GM23338 (cell line): Measurements from ENCODE around the gene OTOG. TPM values are rescaled to one million over a fixed set of nuclear protein-coding genes. Genes with fewer than 3 reads are reported as not detected.

Experiments
- ATAC-seq: fragments of 200-7000 bp; cut with Tn5 transposase; 3 replicates; pipeline ENCODE4 v1.9.1; 2020
- DNase-seq: peaks from one replicate; pipeline ENCODE4 v3.0.0-alpha.2; 2015; ENCODE audit warnings: low spot score
- H2AFZ ChIP-seq: fragments of 200-600 bp; sonication (generic); 2 replicates; pipeline ENCODE4 v1.8.0; 2016; ENCODE audit warnings: antibody characterized with exemption, mild to moderate bottlenecking, moderate library complexity
- H3F3A ChIP-seq: fragments of 200-600 bp; sonication (generic); replicated peaks from 2 replicates; pipeline ENCODE4 v1.8.0; 2017; ENCODE audit warnings: antibody characterized with exemption, mixed run types, low read depth
- H3K27ac ChIP-seq: fragments of 200-600 bp; sonication (generic); 2 replicates; pipeline ENCODE4 v1.6.1; 2016; ENCODE audit warnings: low read depth
- H3K27me3 ChIP-seq: fragments of 200-600 bp; sonication (generic); 2 replicates; pipeline ENCODE4 v1.8.0; 2016; ENCODE audit warnings: mild to moderate bottlenecking, mixed run types, moderate library complexity; ENCODE audit not compliant: insufficient read depth
- H3K36me3 ChIP-seq: fragments of 200-600 bp; sonication (generic); 2 replicates; pipeline ENCODE4 v1.8.0; 2016; ENCODE audit warnings: mild to moderate bottlenecking; ENCODE audit not compliant: insufficient read depth
- H3K4me1 ChIP-seq: fragments of 200-600 bp; sonication (generic); 2 replicates; pipeline ENCODE4 v1.8.0; 2016; ENCODE audit warnings: mild to moderate bottlenecking, moderate library complexity; ENCODE audit not compliant: insufficient read depth
- H3K4me2 ChIP-seq: fragments of 200-600 bp; sonication (generic); 2 replicates; pipeline ENCODE4 v1.7.1; 2017; ENCODE audit warnings: mixed run types
- H3K4me3 ChIP-seq: fragments of 200-600 bp; sonication (generic); 2 replicates; pipeline ENCODE4 v1.6.1; 2016; ENCODE audit warnings: mixed run types
- H3K79me2 ChIP-seq: fragments of 200-600 bp; sonication (generic); replicated peaks from 2 replicates; pipeline ENCODE4 v1.8.0; 2017; ENCODE audit warnings: mild to moderate bottlenecking; ENCODE audit not compliant: insufficient read depth
- H3K9me2 ChIP-seq: fragments of 200-600 bp; sonication (generic); 2 replicates; pipeline ENCODE4 v1.8.0; 2017; ENCODE audit not compliant: insufficient read depth
- H4K20me1 ChIP-seq: fragments of 200-600 bp; sonication (generic); replicated peaks from 2 replicates; pipeline ENCODE4 v1.8.0; 2017; ENCODE audit warnings: mild to moderate bottlenecking; ENCODE audit not compliant: insufficient read depth
- H3K27ac Mint-ChIP-seq: 2 replicates; pipeline ENCODE4 v1.8.0; 2020; ENCODE audit warnings: inconsistent platforms, mild to moderate bottlenecking, moderate library complexity, mixed read lengths
- H3K27me3 Mint-ChIP-seq: 3 replicates; pipeline ENCODE4 v1.8.0; 2022; ENCODE audit warnings: low read depth, mild to moderate bottlenecking, moderate library complexity, mixed read lengths, inconsistent platforms; ENCODE audit not compliant: insufficient read depth, poor library complexity
- H3K36me3 Mint-ChIP-seq: 3 replicates; pipeline ENCODE4 v1.8.0; 2021; ENCODE audit warnings: low read depth, mild to moderate bottlenecking, inconsistent platforms, moderate library complexity, mixed read lengths
- H3K4me1 Mint-ChIP-seq: 3 replicates; pipeline ENCODE4 v1.8.0; 2020; ENCODE audit warnings: mild to moderate bottlenecking, inconsistent platforms, mixed read lengths
- H3K4me3 Mint-ChIP-seq: 3 replicates; pipeline ENCODE4 v1.8.0; 2021; ENCODE audit warnings: moderate library complexity, mild to moderate bottlenecking, inconsistent platforms, mixed read lengths
- H3K9me3 Mint-ChIP-seq: 3 replicates; pipeline ENCODE4 v1.8.0; 2020; ENCODE audit warnings: moderate library complexity, mild to moderate bottlenecking, inconsistent platforms, mixed read lengths
- CREB1 ChIP-seq: fragments of 250-450 bp; sonication (Bioruptor Pico); IDR thresholded peaks from 2 replicates; pipeline ENCODE4 v1.5.0; 2020; ENCODE audit warnings: low read depth, mild to moderate bottlenecking, moderate library complexity
- ETS1 ChIP-seq: IDR thresholded peaks from 2 replicates; pipeline ENCODE4 v1.6.1; 2016; ENCODE audit warnings: antibody characterized with exemption
- EZH2 ChIP-seq: fragments of 200-600 bp; sonication (generic); IDR thresholded peaks from one replicate; pipeline ENCODE4 v1.8.0; 2017; ENCODE audit warnings: antibody characterized with exemption, mild to moderate bottlenecking, low read depth; ENCODE audit not compliant: unreplicated experiment
- EZH2phosphoT487 ChIP-seq: fragments of 200-600 bp; sonication (generic); IDR thresholded peaks from one replicate; pipeline ENCODE4 v1.8.1; 2018; ENCODE audit warnings: antibody characterized with exemption; ENCODE audit not compliant: unreplicated experiment
- JUNB ChIP-seq: IDR thresholded peaks from one replicate; pipeline ENCODE4 v1.6.1; 2016; ENCODE audit warnings: antibody characterized with exemption; ENCODE audit not compliant: unreplicated experiment
- POLR2AphosphoS5 ChIP-seq: IDR thresholded peaks from 2 replicates; pipeline ENCODE4 v1.6.1; 2016; ENCODE audit warnings: antibody characterized with exemption, low read depth
- STAT1 ChIP-seq: IDR thresholded peaks from one replicate; pipeline ENCODE4 v1.6.1; 2016; ENCODE audit warnings: antibody characterized with exemption; ENCODE audit not compliant: unreplicated experiment
- ZNF114 ChIP-seq: fragments of 250-450 bp; sonication (Bioruptor Pico); IDR thresholded peaks from 2 replicates; pipeline ENCODE4 v1.5.0; 2020; ENCODE audit warnings: mild to moderate bottlenecking, moderate library complexity
- ZNF331 ChIP-seq: fragments of 250-450 bp; sonication (Bioruptor Pico); IDR thresholded peaks from 2 replicates; pipeline ENCODE4 v1.5.0; 2020; ENCODE audit warnings: low read depth, mild to moderate bottlenecking, moderate library complexity
- polyA plus RNA-seq: library from polyadenylated mRNA; unstranded; fragments of >200 nt; fragmentation: Nextera tagmentation; extraction: Ambion mirVana; gene quantifications from 2 replicates; pipeline ENCODE4 v1.2.1, GENCODE V29; 2016
- total RNA-seq: library from RNA; depleted of rRNA; stranded (reverse); fragments of >200 nt; shearing (Covaris generic); gene quantifications from 2 replicates; pipeline ENCODE4 v1.2.3, GENCODE V29; 2014
- TF ChIP-seq, protein P1 (sequence below): fragments of 250-450 bp; sonication (Bioruptor Pico); IDR thresholded peaks from 2 replicates; pipeline ENCODE4 v1.5.0; 2020; ENCODE audit warnings: mild to moderate bottlenecking, moderate library complexity
- TF ChIP-seq, protein P2 (sequence below), 2 experiments: fragments of 200-600 bp in 1 of 2; sonication (generic) in 1 of 2; conservative IDR thresholded peaks; 2 replicates each; pipeline versions ENCODE4 v1.5.1 to v1.6.1; 2016 to 2017; ENCODE audit warnings: antibody characterized with exemption in 2 of 2, low read depth in 2 of 2, mild to moderate bottlenecking in 2 of 2, moderate library complexity in 1 of 2
- TF ChIP-seq, protein P3 (sequence below): IDR thresholded peaks from one replicate; pipeline ENCODE4 v1.6.1; 2018; ENCODE audit warnings: antibody characterized with exemption; ENCODE audit not compliant: unreplicated experiment

The OTOG gene
- total and polyA plus RNA-seq, 2 experiments from 2014 or later = 0.40 to 0.52 TPM

- TF ChIP-seq, protein P1, sequence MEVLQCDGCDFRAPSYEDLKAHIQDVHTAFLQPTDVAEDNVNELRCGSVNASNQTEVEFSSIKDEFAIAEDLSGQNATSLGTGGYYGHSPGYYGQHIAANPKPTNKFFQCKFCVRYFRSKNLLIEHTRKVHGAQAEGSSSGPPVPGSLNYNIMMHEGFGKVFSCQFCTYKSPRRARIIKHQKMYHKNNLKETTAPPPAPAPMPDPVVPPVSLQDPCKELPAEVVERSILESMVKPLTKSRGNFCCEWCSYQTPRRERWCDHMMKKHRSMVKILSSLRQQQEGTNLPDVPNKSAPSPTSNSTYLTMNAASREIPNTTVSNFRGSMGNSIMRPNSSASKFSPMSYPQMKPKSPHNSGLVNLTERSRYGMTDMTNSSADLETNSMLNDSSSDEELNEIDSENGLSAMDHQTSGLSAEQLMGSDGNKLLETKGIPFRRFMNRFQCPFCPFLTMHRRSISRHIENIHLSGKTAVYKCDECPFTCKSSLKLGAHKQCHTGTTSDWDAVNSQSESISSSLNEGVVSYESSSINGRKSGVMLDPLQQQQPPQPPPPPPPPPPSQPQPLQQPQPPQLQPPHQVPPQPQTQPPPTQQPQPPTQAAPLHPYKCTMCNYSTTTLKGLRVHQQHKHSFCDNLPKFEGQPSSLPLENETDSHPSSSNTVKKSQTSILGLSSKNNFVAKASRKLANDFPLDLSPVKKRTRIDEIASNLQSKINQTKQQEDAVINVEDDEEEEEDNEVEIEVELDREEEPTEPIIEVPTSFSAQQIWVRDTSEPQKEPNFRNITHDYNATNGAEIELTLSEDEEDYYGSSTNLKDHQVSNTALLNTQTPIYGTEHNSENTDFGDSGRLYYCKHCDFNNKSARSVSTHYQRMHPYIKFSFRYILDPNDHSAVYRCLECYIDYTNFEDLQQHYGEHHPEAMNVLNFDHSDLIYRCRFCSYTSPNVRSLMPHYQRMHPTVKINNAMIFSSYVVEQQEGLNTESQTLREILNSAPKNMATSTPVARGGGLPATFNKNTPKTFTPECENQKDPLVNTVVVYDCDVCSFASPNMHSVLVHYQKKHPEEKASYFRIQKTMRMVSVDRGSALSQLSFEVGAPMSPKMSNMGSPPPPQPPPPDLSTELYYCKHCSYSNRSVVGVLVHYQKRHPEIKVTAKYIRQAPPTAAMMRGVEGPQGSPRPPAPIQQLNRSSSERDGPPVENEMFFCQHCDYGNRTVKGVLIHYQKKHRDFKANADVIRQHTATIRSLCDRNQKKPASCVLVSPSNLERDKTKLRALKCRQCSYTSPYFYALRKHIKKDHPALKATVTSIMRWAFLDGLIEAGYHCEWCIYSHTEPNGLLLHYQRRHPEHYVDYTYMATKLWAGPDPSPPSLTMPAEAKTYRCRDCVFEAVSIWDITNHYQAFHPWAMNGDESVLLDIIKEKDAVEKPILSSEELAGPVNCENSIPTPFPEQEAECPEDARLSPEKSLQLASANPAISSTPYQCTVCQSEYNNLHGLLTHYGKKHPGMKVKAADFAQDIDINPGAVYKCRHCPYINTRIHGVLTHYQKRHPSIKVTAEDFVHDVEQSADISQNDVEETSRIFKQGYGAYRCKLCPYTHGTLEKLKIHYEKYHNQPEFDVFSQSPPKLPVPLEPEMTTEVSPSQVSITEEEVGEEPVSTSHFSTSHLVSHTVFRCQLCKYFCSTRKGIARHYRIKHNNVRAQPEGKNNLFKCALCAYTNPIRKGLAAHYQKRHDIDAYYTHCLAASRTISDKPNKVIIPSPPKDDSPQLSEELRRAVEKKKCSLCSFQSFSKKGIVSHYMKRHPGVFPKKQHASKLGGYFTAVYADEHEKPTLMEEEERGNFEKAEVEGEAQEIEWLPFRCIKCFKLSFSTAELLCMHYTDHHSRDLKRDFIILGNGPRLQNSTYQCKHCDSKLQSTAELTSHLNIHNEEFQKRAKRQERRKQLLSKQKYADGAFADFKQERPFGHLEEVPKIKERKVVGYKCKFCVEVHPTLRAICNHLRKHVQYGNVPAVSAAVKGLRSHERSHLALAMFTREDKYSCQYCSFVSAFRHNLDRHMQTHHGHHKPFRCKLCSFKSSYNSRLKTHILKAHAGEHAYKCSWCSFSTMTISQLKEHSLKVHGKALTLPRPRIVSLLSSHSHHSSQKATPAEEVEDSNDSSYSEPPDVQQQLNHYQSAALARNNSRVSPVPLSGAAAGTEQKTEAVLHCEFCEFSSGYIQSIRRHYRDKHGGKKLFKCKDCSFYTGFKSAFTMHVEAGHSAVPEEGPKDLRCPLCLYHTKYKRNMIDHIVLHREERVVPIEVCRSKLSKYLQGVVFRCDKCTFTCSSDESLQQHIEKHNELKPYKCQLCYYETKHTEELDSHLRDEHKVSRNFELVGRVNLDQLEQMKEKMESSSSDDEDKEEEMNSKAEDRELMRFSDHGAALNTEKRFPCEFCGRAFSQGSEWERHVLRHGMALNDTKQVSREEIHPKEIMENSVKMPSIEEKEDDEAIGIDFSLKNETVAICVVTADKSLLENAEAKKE = no peak
- TF ChIP-seq CREB1 (CRISPR knock-in tag) (no peak), ETS1 (no peak), EZH2phosphoT487 (no peak)
- TF ChIP-seq, protein P2, sequence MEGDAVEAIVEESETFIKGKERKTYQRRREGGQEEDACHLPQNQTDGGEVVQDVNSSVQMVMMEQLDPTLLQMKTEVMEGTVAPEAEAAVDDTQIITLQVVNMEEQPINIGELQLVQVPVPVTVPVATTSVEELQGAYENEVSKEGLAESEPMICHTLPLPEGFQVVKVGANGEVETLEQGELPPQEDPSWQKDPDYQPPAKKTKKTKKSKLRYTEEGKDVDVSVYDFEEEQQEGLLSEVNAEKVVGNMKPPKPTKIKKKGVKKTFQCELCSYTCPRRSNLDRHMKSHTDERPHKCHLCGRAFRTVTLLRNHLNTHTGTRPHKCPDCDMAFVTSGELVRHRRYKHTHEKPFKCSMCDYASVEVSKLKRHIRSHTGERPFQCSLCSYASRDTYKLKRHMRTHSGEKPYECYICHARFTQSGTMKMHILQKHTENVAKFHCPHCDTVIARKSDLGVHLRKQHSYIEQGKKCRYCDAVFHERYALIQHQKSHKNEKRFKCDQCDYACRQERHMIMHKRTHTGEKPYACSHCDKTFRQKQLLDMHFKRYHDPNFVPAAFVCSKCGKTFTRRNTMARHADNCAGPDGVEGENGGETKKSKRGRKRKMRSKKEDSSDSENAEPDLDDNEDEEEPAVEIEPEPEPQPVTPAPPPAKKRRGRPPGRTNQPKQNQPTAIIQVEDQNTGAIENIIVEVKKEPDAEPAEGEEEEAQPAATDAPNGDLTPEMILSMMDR (conservative IDR thresholded peaks at IDR 0.05; ENCODE audit: low read depth in 2 of 2) = no peak
These were observed 40.7 kb upstream of the OTOG start (continued) for GRCh38 chr11:17506314-17506713.

- H3K4me1 ChIP-seq = no peaks in the 10 kb centered on the region
- no peaks in the 10 kb centered on the region for H3K9me2 ChIP-seq
- no peaks in the 10 kb centered on the region for H3K79me2 ChIP-seq
- ATAC-seq (peak; percentile 18; the same call in 1 of the 3 replicates), DNase-seq (peak; percentile 11)
- Mint-ChIP-seq H3K27me3 (peaks cover 10% of the 10 kb centered on the region), H3K9me3 (no peaks in the 10 kb centered on the region), H3K36me3 (no peaks in the 10 kb centered on the region; the same call in 2 of the 3 replicates), H3K4me3 (no peak overlapping the region), H3K4me1 (peaks cover 8% of the 10 kb centered on the region), H3K27ac (no peak overlapping the region)
- H3K36me3 ChIP-seq = no peaks in the 10 kb centered on the region
- H3F3A ChIP-seq = no peaks in the 10 kb centered on the region
- H3K4me3 ChIP-seq = no peak overlapping the region
- H2AFZ ChIP-seq = no peak overlapping the region
- no peak overlapping the region for H3K27ac ChIP-seq
- H4K20me1 ChIP-seq = no peaks in the 10 kb centered on the region
- no peak overlapping the region for H3K4me2 ChIP-seq
- H3K27me3 ChIP-seq = no peaks in the 10 kb centered on the region
- TF ChIP-seq CREB1 (CRISPR knock-in tag) (no peak), ZNF114 (CRISPR knock-in tag) (no peak), STAT1 (no peak), POLR2AphosphoS5 (no peak), ZNF331 (CRISPR knock-in tag) (no peak), JUNB (no peak), ETS1 (no peak), EZH2 (no peak), EZH2phosphoT487 (no peak)
- TF ChIP-seq, protein P3, sequence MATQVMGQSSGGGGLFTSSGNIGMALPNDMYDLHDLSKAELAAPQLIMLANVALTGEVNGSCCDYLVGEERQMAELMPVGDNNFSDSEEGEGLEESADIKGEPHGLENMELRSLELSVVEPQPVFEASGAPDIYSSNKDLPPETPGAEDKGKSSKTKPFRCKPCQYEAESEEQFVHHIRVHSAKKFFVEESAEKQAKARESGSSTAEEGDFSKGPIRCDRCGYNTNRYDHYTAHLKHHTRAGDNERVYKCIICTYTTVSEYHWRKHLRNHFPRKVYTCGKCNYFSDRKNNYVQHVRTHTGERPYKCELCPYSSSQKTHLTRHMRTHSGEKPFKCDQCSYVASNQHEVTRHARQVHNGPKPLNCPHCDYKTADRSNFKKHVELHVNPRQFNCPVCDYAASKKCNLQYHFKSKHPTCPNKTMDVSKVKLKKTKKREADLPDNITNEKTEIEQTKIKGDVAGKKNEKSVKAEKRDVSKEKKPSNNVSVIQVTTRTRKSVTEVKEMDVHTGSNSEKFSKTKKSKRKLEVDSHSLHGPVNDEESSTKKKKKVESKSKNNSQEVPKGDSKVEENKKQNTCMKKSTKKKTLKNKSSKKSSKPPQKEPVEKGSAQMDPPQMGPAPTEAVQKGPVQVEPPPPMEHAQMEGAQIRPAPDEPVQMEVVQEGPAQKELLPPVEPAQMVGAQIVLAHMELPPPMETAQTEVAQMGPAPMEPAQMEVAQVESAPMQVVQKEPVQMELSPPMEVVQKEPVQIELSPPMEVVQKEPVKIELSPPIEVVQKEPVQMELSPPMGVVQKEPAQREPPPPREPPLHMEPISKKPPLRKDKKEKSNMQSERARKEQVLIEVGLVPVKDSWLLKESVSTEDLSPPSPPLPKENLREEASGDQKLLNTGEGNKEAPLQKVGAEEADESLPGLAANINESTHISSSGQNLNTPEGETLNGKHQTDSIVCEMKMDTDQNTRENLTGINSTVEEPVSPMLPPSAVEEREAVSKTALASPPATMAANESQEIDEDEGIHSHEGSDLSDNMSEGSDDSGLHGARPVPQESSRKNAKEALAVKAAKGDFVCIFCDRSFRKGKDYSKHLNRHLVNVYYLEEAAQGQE = no peak
These were observed 40.1 kb upstream of the OTOG start for GRCh38 chr11:17506942-17507341.
